Measurements from ENCODE around the gene S100A13.
"Not testable (repeated sequence)": the region's sequence is repeated elsewhere in the genome, so short reads cannot be mapped to it uniquely, and the experiment has no call there.

S100A13 gene

DNA sequence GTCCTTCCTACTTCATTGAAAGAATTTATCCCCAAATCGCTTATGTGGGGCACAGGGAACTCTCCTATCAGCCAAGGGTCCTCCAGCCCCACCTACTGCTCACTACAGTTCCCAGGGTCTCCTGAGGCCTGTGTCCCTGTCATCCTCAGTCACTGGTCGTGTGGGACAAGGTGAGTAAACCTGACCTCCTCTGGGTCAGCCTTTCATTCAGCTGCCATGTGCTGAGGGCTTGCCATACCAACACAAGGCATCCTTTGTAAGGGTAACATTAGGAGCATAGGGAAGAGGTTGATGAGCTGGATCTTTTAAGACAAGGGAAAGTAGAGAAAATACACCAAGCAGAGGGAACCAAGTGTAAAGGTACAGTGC, 20.0 kb upstream of the S100A13 start:
- DNase-seq = no peak

DNA sequence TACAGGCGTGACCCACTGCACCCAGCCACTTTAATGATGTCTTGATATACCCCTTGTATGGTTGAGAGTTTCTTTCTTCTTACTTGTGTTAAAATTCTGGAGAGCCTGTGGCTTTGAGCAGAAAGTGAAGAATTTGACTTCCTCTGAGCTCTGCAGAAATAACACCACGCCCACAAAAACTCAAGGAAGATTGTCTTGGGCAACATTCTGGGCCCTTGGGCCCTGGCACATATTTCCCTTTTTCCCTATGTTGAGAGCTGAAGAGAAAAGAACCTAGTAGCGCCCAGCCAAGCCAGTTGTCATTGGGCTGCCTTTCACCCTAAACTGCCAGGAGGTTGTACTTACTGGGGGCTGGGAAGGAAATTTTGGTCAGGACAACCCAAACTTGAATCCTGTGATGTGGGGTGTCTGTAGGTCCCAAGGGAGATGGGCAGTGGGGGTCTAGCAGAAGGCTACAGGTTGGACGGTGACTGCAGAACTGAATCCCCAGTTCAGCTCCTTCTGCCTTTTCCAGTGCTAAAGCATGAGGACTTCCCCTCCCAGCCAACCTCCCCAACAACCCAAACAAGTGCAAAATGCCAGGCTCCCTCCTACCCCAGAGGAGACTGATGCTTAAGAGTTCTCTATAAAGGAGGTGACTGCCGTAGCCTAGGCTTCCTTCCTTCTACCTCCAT, 19.5 kb upstream of the S100A13 start:
- no peak for DNase-seq

DNA sequence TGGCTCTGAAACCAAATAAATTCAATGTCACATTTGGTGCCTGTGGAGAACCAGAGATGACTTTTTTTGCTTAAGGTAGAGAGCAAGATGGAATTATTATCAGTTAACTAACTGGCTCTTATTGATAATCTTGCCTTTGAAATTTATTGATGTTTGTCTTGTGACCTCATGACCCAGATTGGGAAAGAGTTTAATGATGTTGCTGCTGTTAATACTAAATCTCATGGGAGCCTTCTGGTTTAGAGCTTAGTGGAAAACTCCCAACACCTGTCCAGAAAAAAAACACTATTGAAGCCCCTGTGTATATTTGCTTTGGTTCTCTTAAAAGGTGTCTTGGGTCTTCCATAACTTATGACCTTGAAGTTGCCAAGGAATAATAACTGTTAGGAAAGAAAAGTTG, 16.5 kb upstream of the S100A13 start:
- no peak for DNase-seq

DNA sequence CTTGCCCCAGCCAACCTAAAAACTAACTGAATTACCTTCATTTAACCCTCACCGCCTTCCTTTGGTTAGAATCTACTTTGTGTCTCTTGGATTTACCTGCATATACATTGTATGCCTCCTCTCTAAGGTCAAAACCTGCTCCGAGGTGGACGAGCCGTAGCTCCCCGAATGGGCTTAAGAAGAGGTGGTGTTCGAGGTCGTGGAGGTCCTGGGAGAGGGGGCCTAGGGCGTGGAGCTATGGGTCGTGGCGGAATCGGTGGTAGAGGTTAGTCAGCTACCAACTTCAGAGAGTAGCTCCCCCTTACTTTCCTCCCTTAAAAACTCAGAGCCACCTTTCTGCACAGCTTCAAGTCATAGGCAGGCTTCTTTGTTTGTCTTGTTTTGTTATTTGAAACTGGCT, 15.8 kb upstream of the S100A13 start:
- DNase-seq = no peak

DNA sequence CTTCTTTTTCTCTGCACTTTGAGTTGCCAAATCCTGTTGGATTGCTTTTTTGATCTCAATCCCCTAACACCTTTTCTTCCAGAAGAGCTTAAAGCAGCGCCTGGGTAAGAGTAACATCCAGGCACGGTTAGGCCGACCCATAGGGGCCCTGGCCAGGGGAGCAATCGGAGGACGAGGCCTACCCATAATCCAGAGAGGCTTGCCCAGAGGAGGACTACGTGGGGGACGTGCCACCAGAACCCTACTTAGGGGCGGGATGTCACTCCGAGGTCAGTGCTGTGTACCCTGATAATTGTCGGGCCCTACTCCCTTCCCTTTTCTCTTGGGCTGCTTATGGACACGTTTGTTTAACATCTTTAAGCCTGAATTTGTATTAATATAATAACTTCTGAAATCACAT, 14.9 kb upstream of the S100A13 start:
- no peak for DNase-seq

DNA sequence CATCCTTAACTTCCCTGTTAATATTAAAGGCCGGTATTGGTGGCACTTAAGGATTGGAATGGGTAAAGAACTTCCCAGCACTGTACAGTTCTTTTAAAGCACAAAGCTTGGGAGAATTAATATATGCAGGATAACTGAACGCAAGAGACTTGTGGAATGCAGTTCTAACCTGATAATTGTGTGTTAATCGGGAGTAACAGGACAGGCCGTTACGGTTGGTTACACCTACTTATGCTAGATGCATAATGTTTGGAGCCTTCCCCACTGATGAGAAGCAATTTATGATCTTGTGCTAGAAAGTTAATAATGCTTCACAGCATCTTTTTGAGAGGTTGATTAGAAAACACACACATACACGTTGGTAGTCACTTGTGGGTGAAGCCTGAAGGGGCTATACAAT, 13.6 kb upstream of the S100A13 start:
- DNase-seq = no peak

DNA sequence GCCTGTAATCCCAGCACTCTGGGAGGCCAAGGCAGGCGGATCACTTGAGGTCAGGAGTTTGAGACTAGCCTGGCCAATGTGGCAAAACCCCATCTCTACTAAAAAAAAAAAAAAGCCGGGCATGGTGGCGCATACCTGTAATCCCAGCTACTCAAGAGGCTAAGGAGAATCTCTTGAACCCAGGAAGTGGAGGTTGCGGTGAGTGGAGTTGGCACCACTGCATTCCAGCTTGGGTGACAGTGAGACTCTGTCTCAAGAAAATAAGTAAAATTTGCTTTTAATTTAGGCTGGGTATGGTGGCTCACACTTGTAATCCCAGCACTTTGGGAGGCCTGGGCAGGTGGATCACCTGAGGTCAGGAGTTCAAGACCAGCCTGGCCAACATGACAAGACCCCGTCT, 12.9 kb upstream of the S100A13 start:
- DNase-seq = not testable (repeated sequence)

DNA sequence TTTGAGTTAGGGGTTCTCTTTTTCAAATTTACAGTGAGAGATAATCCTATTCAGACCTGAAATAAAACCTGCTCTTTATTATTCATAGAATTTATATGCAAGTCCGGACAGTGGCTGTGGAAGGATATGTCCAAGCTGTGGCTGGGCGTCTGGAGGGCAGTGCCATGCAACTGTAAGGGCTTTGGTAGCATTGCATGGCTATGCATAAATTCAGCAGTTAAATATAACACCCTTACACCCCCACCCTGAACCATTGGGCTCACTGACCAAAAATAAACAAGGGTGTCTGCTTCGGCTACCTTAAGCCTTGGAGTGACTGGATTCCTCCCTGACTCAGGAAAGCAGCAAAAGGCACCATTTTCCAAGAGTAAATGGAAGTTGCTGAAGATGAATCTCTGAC, 12.0 kb upstream of the S100A13 start:
- DNase-seq = no peak

DNA sequence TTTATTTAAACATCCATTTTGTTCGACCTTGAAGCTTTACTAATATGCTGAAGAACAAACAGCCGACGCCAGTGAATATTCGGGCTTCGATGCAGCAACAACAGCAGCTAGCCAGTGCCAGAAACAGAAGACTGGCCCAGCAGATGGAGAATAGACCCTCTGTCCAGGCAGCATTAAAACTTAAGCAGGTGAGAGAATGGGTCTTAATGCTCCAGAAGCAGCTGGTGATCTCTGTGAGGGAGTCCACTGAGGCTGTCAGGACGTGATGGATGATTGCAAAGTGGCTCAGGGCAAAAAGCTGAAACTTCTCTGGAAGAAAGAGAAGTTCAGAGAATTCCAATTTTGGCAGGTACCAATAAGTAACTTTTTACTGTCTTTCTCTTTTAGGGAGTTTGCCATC, 11.0 kb upstream of the S100A13 start:
- no peak for DNase-seq

DNA sequence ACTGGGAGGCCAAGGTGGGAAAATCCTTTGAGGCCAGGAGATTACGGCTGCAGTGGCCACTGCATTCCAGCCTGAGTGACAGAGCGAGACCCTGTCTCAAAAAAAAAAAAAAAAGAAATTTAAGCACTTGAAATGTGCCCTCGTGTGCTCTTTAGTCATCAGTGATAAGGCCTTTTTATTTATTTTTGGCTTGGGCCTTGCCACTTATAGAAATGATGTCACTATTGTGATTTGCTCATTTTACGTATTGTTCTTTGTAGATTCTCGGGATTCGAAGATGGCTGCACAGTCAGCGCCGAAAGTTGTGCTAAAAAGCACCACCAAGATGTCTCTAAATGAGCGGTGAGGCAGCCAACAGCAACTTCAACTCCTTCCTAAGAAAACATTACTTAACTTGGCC, 9.0 kb upstream of the S100A13 start:
- no peak for DNase-seq

DNA sequence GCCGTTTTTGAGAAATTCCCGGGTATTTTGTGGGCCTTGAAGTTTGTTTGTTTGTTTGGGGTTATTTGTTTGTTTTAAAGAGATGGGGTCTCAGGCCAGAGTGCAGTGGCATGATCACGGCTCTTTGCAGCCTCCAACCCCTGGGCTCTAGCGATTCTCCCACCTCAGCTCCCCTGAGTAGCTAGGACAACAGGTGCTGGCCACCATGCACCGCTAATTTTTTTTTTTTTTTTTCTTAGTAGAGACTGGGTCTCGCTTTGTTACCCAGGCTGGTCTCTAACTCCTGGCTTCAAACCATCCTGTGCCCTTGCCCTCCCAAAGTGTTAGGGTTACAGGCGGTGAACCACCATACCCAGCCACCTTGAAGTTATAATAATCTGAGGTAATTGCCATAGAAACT, 8.6 kb upstream of the S100A13 start:
- DNase-seq = no peak

DNA sequence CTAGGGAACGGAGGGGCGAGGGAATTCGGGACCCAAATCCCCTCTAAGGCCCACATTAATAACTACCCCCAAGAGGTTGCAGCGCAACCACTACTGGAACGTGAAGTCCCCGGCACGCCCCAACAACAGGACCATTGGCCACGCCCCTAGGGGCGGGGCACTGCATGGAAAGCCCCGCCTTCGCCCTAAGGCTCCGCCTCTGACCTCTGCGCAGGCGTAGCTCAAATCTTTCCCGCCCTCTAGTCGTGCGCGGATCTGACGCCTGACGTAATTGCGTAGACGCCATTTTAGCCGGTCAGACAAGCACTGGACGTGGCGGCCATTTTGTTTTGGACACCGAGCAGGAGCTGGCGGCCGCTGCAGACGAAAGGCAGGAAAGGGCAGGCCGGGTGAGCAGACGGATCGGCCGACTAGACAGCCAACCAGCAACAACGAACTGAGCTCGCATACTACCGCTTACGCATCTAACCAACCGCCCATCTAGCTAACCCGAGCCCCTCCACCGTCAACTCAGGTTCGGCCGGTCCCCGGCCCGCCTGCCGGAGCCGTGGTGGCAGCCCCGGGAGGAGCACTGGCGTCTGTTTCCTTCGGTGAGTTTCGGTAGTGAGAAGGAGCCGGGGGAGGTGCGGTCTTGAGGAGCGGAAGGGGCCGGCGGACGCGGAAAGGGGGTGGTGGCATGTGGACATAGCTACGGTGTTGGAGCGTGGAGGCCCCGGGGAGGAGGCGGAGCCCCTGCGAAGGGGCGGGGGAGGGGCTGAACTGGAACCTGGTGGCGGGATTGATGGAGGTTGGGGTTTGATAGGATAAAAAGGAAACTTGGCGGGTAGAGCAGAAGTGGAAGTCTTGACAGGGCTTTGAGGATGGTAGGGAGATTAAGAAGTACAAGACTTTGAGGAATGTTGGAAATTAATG, 6.7 kb upstream of the S100A13 start, which contains the start of gene CHTOP:
Gene CHTOP, plus strand, starts transcription at position 313 of the 912 bp plus-strand sequence. CDS start 2,523 bp downstream, outside the sequence.
- peak; percentile 96 to 97 for DNase-seq

DNA sequence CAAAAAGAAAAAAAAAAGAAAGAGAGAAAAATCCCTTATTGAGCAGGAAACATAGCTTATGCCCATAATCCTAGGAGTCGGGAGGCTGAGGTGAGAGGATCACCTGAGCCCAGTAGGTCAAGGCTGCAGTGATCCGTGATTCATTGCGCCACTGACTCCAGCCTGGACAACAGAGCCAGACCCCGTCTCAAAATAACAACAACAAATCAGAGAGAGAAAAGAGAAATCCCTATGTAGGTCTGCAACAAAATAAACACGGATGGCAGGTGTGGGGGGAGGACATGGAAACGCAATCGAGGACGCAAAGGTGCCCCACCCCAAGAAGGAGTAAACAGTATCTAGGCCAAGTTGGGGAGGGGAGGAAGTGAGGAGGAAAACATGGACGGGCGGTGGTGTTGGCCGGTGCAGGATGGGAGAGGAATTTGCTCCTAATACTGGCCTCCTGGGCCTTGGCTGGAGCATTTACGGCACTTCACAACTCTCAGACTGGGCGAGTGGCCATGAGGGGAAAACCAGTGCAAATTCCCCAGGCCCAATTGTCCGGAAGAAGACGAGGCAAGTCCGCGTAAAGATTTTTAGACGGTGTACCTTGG, 6.0 kb upstream of the S100A13 start:
- no peak for DNase-seq

DNA sequence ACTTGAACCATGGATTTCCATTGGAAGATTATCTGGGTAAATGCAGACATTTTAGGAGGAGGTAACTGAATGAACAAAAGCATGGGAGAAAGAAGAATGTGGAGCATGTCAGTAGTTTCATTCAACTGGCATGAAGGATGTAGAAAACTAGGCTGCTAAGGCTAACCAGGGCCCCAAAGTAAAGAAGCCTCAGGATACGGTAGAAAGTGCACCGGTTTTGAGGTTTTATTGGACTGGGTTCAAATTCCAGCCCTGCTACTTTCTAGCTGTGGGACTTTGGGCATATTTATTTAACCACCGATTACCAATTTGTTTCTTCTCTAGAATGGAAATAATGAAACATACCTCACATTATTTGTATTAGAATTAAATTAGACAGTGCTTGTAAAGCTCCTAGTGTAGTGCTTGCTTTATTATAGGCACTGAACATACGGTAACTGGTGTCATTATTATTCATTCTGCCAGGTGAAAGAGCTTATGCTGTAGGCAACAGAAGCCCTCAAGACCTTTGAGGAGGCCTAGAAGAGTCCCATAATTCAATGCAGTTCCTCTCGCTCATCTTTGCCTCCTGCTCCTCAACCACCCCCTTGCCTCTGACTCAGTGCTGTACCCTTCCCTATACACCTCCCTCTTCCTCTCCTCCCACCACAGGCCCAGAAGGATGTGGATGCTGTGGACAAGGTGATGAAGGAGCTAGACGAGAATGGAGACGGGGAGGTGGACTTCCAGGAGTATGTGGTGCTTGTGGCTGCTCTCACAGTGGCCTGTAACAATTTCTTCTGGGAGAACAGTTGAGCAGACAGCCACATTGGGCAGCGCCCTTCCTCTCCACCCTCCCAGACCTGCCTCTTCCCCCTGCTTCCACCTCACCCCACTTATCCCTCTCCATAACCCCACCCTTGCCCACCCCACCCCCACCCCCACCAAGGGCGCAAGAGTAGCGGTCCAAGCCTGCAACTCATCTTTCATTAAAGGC, 4.0 kb upstream of the S100A13 start:
- no peak for DNase-seq

DNA sequence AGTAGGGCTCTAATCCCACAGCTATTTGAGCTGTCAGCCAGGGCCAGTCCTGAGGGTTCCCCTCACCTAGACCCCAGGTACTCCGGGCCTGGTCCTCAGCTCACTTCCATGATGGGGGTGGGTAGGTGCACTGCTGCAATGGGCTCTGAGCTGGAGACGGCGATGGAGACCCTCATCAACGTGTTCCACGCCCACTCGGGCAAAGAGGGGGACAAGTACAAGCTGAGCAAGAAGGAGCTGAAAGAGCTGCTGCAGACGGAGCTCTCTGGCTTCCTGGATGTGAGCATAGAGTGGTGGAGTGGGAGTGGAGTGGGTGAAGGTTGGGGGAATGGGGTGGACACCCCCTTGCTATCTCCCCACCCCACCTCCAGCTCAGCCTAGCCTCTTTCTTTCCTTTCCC, 3.1 kb upstream of the S100A13 start:
- no peak for DNase-seq

DNA sequence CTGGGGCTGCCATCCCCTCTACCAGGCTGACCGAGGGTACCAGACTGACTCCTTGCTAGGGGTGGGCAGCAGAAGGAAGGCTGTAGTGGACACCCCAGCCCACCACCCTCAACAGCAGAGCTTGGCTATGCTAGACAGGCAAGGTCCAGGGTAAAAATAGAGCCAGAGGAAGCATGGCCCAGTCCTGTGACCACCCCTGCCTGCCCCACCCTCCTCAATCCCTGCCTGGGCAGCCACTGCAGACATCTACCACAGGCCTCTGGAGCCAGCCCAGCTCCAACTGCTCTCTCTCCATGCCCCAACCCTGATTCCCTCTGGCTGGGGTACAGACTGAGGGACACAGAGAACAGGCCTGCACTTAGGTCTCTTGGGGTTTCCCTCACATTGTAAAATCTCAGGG, 2.7 kb upstream of the S100A13 start:
- no peak for DNase-seq

DNA sequence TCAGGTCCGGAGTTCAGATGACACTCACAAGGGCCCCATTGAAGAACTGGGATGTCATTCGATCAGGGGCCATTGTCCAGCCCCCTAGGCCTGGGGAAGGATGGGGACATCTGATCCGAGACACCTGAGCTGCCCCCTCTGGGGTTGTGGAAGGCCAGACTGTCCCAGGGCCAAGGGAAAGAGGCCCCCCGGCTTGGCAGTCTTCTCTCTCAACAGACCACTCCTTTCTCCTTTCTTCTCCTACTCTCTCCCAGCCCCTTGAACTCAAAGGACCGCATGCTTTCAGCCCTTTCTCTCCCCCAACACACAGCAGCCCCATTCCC, 2.0 kb upstream of the S100A13 start:
- no peak for DNase-seq

DNA sequence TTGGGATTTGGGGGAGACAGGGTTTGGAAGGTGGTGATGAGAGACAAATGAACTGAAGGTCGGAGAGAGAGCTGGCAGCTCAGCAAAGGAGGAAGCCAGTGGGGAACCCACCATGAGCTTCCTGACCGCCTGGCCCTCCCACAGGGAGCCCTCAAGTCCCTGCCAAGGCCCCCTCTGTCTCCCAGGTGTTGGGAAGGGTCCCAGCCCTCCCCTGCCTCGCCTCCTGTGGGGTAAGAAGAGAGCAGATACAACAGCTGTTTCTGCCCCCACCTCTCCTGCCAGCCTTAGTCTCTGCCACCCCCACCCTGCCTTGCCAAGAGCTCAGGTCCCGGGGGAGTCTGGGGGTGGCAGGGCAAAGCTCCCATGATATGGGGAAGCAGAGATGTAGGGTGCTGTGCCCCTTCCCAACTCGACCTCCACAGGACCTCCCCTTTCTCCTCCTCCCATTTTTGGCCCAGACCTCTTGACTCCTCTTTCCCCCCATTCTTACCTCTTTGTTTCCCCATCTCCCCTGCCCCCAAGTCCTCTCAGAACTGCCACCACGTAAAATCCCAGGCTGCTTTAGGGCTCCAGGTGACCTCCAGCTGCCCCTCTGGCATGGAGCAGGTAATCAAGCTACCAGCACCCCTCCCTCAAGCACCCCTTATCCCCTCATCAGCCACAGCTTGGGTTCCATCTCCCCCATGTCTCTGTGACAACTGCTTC, 1.5 kb upstream of the S100A13 start:
- no peak for DNase-seq

DNA sequence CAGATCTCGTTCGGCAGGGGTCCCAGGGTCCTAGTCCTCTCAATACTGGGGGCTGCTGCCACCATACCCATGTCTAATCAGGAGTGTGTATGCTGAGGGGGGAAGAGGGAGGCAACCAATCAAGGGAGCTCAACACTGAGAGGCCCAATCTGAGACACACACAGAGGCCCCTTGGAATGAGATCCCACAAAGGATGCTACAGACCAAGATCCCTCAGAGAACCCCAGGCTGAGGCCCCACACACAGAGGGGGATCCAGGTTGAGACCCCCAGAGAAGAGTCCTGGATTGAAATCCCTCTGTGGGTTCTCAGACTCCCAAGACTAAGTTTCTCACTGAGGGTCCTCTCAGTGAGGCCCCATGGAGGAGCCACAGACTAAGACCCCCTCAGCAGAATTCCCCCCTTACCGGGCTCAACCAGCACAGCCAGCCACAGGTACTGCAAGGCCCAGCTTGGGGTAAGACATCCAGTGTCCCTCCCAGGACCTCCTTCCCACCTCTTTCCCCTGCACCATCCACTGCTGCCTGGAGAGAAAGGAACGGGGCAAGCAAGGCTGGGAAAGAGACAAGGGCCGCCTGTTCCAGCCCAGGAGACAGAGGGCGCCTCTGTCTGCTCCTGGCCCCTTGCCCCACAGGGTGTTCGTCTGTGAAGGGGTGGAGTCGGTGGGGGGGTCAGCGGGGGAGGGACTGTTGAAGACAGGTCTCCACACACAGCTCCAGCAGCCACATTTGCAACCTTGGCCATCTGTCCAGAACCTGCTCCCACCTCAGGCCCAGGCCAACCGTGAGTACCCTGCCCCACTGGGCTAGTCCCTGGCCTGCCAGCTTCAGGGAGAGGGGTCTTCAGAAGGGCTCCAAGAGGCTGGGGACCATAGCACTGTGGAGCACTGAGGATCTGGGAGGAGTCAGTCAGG, 666 bp upstream of the S100A13 start, which contains the start of gene S100A1:
Gene S100A1, plus strand, starts transcription at position 720 of the 912 bp plus-strand sequence. CDS start 2,088 bp downstream, outside the sequence.
- no peak for DNase-seq

DNA sequence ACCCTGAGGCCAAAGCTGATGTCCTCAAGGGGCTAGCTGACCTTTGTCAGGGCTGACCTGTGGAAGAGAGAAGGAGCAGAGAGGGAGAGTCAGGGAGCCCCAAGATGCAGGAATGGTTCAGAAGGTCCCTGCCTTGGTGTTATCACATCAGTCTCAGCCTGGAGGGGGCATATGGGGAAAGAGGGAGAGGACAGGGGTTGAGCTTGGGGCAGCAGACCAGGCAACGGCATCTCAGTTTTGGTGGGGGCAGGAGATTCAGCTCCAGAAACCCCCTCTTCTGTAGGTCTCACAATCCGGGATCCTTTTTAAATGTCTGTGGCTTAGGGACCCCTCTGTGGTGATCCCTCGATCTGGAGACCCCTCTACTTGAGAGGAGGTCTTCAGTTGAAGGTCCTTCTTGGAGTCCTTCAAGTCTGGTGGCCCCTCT, 815 bp downstream of the S100A13 start:
- DNase-seq = no peak

All from CD4-positive, alpha-beta T cell treated with Interferon alpha-2 for 1 hour (primary cell).